Right renal cortex interstitium (tissue), 3 donors: ENCODE measurements around the gene CES2. TPM values are rescaled to one million over a fixed set of nuclear protein-coding genes. Genes with fewer than 3 reads are reported as not detected.
A peak's percentile ranks its signal among the peaks of the same experiment; 100 is the strongest.

Experiments
- DNase-seq, 3 donors: peaks; one replicate each; pipeline ENCODE4 v3.0.0-alpha.2; 2013; ENCODE audit warnings: low read depth in 3 of 3, low spot score in 2 of 3
- polyA plus RNA-seq, 3 donors: library from polyadenylated mRNA; unstranded; fragments of 120-200 nt; gene quantifications; one replicate each; pipeline ENCODE4 v1.2.1, GENCODE V29; 2013; ENCODE audit not compliant: insufficient read length in 3 of 3

The CES2 gene
- polyA plus RNA-seq, 3 donors: 39.6 to 45.2 (median 39.7) TPM

DNA sequence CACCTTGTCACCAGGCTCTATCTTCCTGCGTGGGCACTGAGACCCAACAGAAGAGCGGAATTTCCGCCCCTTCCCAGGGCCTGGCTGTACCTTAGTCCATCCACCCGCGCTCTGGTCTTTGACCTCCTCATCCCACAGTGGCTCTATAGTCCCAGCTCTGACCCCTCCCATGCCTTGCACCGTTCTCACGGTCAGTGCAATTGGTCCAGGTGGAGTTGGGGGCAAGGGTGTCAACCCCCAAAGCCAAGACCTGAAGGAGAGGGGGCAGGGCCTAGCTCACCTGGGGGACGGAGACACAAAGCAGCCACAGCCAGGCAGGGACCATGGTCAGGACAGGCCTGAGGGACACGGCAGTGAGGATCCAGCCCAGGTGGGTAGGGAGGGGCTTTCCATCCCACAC lies 17.6 kb upstream of the CES2 start:
- DNase-seq: no peak

DNA sequence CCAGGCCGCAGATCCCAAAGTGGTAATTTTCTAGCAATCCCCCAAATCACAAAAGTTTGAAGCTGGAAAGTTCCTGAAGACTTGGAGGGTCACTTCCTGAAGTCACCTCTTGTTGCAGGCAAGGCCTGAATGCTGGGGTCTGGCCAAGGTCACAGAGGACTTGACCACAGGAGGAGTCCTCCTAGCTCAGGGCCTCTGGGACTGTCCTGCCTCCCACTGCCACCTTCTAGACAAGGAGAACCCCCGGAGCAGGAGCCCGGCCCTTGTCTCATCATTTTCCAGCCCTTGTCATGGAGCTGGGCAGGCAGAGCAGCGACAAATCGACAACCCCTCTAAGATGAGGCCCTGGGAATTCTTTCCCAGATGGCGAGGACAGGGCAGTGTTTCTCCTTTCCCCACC lies 17.0 kb upstream of the CES2 start:
- no peak for DNase-seq

DNA sequence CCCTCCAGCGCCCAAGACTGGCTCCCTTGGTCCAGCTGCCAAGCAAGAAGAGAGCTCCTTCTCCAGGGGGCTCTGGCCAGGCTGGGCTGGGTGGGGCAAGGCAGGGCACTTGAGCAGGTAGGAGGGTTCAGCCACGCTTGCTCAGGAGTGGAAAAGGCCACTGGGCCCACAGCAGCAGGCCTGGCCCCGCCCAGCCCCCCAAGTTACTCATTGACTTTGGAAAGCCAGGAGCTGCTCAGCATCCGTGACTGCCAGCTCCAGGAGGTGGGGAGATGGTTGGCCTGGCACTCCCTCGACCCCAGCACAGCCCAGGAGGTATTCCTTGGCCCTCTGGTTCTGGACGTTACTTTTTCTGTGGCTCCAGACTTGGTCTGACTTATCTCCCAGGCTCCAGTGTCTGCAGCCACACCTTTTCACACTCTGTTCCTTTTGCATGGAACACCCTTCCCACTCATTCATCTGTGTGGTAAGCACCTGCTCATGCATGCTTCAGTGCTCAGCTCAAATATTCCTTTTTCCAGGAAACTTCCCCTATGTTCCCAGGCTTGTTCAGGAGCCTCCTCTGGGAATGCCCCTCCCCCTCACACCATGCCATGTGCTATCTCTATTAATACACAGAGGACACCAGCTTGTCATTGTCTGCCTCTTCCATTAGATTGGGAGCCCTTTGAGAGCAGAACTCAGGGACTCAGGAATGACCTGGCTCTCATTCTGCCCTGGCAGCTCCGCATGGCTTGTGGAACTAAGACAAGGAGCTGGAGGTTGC lies 16.3 kb upstream of the CES2 start, which contains the start of gene CDH16:
Gene CDH16, minus strand, starts transcription at position 83 of the 766 bp plus-strand sequence. CDS start 820 bp downstream, outside the sequence.
- DNase-seq: peak in 1 of 3 donors; percentile 56

- no peak for DNase-seq
Observed at GRCh38 chr16:66919569-66920298, 15.6 kb upstream of the CES2 start.

- no peak for DNase-seq
Observed at GRCh38 chr16:66920299-66920590, 15.1 kb upstream of the CES2 start.

DNA sequence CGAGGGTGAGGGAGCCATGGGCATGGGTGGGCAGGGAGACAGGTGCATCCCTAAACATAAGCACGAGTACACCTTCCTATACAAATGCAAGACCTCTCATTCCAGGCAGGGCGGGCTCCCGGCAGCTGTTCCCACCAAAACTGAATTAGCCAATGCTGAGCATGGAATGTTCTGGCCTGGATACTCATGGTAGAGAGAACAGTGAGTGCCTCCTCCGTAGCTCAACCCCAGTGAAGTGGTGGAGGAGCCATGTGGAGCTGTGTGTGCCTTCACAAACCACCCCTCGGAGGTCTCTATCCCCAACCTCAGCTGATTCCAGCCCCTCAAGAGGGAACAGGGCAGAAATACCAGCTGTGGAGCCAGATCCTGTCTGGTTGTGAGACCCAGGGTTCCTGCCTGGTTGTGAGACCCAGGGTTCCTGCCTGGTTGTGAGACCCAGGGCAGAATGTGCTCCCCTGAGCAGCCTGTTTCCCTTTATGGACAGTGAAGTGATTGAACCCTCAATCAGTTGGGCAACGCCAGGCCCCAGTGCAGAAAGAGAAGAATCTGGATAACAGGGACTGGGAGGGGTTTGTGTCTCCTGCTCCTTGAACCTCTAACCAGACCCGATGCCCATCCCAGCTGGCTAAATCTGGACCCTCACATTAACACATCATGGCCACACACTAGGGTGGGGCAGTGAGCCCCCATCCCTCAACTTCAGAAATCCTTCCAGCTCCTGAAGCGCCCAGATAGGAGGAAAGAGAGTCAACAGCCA lies 14.2 kb upstream of the CES2 start:
- no peak for DNase-seq

- DNase-seq: no peak
Observed at GRCh38 chr16:66921729-66922450, 13.4 kb upstream of the CES2 start.

GRCh38 chr16:66923247-66923731 lies 12.0 kb upstream of the CES2 start:
- no peak for DNase-seq

DNA sequence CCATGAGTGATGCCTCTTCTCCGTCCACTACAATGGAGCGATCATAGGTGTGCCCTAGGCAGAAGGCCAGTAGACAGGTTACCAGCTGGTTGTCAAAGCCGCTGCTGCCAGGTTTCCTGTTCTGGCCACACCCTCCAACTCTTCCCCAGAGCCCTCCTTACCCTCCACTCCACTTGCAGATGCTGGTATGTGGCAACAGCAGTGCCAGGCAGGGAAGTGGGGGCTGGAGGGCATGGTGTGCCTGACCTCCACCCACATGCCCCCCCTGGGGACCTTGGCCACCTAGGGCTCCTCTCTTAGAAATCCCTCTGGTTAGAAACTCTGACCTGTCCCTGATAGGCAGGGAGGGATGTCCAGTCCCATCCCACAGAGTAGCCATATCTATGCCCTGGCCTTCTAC lies 11.4 kb upstream of the CES2 start:
- no peak for DNase-seq

DNA sequence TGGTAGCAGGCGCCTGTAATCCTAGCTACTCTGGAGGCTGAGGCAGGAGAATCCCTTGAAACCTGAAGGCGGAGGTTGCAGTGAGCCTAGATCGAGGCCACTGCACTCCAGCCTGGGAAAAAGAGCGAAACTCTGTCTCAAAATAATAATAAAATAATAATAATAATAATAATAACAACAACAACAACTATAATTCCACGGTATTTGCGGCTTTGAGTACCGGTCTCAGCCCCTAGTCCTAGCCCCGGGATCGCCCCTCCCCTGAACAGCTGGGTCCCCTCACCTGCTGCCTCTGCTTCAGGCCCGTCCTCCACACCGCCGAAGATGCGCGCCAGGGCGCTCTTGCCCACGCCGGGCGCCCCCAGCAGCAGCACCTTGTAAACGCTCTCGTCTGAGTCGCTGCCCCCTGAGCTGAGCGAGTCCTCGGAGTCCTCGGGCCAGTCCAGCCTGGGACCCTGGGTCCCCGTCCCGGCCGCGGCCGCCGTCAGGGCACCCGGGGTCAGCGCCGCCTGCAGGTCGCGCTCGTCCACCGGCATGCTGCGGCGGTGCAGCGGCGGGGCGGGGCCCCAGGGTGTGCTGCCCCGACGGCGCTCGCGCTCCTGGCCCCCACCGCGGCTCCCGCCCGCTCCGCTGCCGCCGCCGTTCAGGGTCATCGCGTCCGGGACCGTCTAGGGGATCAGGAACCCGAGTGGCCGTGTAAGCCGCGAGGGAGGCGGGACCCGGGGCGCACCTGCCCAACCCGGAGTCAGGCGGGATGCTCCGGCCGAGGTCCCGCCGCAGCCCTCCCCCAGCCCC lies 10.6 kb upstream of the CES2 start:
- DNase-seq: no peak

- no peak for DNase-seq
Observed at GRCh38 chr16:66925322-66925840, 9.9 kb upstream of the CES2 start, which contains the start of gene RRAD. TSS of gene RRAD (minus strand) at chr16:66925535. CDS start at chr16:66925179, 356 bp downstream.

GRCh38 chr16:66926171-66926947 lies 9.0 kb upstream of the CES2 start:
- no peak for DNase-seq

GRCh38 chr16:66926961-66927436 lies 8.3 kb upstream of the CES2 start:
- DNase-seq: no peak

DNA sequence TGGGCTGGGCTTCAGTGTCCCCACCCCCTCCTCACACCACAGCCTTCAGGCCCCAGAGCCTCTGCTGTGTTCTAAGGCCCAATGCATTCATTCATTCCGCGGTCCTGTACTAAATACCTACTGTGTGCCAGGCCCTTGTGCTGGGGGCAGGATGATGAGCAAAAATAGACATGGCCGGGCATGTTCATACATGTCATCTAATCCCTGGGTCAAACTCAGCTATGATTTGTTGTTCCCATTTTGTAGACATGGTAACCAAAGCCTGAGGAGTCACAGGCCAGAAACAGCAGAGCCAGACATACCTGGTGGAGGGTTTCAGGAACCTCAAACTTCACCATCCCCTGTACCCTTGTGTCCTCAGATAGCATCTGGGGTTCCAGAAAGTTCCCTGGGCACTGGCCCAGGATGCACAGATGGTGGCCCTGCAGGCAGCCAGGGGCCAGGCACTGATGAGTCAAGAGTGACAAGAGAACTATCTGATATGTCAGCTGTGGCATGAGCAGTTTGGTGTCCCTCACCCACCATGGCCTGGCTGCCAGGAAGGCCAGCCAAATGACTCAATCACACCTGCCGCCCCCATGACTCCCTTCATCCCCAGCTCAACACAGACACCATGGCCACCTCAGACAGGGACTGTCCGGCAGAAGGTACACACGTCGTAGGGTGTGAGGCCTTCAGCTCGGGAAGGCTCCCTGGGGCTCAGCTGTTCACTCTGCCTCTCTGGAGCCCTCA lies 7.2 kb upstream of the CES2 start:
- no peak for DNase-seq

DNA sequence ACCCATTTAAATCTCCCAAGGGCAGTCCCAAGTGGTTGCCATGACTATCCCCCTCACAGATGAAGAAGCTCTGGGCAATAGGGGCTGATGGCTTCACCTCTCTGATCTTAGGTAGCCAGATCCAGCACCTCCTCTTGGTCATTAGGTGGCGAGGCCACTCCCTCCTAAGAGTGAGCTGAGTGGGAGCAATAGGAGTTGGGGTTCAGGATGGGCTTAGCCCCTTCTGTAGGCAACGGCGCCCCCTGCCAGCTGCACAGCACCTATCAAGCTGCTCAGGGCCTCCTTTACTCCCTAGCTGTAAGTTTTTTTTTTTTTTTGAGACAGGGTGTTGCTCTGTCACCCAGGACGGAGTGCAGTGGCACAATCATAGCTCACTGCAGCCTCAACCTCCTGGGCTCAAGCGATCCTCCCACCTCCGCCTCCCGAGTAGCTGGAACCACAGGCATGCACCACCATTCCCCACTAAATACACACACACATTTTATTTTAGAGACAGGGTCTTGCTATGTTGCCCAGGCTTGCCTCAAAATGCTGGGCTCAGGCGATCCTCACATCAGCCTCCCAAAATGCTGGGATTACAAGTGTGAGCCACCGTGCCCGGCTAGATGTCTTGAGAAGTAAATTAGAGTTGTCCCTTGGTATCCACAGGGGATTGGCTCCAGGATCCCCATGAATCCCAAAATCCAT lies 6.5 kb upstream of the CES2 start:
- DNase-seq: no peak

DNA sequence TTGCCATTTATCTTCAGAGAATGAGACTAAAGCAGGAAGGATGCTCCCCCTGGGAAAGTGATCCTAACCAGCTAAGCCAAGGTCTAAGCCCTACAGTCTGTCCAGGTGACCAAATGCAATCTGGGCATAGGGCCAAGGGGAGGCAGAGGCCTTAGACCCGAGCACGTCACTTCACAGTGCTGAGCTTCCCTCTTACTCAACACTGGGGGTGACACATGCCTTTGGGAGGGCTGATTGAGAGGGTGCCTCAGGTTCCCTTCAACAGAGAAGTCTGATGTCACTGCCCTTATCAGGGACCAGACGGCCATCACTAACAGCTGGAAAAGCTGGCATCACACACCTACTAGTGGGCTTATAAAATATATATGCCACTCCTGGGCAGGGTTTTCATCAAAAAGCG lies 5.1 kb upstream of the CES2 start:
- no peak for DNase-seq

DNA sequence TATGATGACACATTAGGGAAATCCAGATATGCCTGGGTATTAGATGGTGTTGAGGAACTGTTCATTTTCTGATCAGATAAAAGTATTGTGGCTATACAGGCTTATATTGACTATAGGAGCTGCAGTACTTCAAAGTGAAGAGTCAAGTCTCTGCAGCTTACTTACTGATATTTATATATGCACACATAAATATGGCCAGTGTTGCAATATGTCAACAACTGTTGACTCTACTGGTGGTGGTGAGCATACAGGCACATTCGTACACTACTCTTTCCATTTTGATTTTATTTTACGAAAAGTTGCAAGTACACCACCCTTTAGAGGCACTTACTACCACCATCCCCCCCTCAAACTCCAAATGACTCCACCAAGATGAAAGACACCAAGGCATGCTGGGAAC lies 3.7 kb upstream of the CES2 start:
- DNase-seq: no peak
